ENCODE data around the gene RUNX3.

GRCh38 chr1:24939040-24939674, 9.1 kb upstream of the RUNX3 start:
- TF ChIP-seq CTCF (IDR thresholded peaks at IDR 0.05) (no peak), POLR2A (IDR thresholded peaks at IDR 0.05) (no peak), EP300 (IDR thresholded peaks at IDR 0.05) (no peak)
